ENCODE data around the gene COMMD1. TPM values are rescaled to one million over a fixed set of nuclear protein-coding genes. Genes with fewer than 3 reads are reported as not detected.

COMMD1 gene
- total and polyA plus RNA-seq, 3 donors from 2014 or later: 61.7 to 87.9 (median 85.2) TPM

DNA sequence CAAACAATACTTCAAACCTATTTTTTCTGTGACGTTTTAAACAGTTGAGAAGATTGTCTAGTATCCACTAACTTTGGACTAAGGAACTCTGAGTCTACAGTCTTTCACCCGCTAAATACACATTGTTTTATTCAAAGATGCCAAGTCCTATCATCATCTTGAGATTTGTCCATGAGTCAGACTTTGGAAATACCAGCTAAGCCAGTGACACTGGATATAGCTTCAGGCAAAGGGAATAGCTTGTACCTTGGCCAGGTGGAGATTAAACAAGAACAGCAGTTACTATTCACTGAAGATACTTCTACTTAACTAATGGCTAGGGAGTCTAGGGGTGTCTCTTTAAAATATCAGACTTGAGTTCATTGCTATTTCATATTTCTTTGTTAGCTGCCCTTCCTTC lies 137.5 kb downstream of the COMMD1 start:
- no peak for DNase-seq
- no peak overlapping the region for H3K27ac ChIP-seq
- TF ChIP-seq, protein P1, sequence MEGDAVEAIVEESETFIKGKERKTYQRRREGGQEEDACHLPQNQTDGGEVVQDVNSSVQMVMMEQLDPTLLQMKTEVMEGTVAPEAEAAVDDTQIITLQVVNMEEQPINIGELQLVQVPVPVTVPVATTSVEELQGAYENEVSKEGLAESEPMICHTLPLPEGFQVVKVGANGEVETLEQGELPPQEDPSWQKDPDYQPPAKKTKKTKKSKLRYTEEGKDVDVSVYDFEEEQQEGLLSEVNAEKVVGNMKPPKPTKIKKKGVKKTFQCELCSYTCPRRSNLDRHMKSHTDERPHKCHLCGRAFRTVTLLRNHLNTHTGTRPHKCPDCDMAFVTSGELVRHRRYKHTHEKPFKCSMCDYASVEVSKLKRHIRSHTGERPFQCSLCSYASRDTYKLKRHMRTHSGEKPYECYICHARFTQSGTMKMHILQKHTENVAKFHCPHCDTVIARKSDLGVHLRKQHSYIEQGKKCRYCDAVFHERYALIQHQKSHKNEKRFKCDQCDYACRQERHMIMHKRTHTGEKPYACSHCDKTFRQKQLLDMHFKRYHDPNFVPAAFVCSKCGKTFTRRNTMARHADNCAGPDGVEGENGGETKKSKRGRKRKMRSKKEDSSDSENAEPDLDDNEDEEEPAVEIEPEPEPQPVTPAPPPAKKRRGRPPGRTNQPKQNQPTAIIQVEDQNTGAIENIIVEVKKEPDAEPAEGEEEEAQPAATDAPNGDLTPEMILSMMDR (IDR thresholded peaks at IDR 0.05): no peak
- TF ChIP-seq POLR2A (IDR thresholded peaks at IDR 0.05): no peak
- H3K27me3 ChIP-seq: no peaks in the 10 kb centered on the region
- H3K36me3 ChIP-seq (ENCODE audit: low read depth, missing control alignments): no peaks in the 10 kb centered on the region
- no peaks in the 10 kb centered on the region for H3K4me1 ChIP-seq
- no peak overlapping the region for H3K4me3 ChIP-seq
- 79 to 80% methylated on average over 2 of the region's 2 CpGs for WGBS, 2 donors
- intact Hi-C loops (cut with DNase I; ENCODE audit: low total_unique reads): no loop called here
- no peaks in the 10 kb centered on the region for H3K9me3 ChIP-seq

- H3K36me3 ChIP-seq (ENCODE audit: low read depth, missing control alignments): no peaks in the 10 kb centered on the region
- H3K27me3 ChIP-seq: no peaks in the 10 kb centered on the region
- no peaks in the 10 kb centered on the region for H3K4me1 ChIP-seq
- H3K27ac ChIP-seq: no peak overlapping the region
- intact Hi-C loops (cut with DNase I; ENCODE audit: low total_unique reads): no loop called here
- no peak for DNase-seq
- H3K9me3 ChIP-seq: no peaks in the 10 kb centered on the region
- H3K4me3 ChIP-seq: no peak overlapping the region
- WGBS, 2 donors: 94% methylated on average over 3 of the region's 3 CpGs
- TF ChIP-seq, protein P1 (IDR thresholded peaks at IDR 0.05): no peak
- no peak for TF ChIP-seq POLR2A (IDR thresholded peaks at IDR 0.05)
These were observed 139.6 kb downstream of the COMMD1 start for GRCh38 chr2:62045017-62045543.

DNA sequence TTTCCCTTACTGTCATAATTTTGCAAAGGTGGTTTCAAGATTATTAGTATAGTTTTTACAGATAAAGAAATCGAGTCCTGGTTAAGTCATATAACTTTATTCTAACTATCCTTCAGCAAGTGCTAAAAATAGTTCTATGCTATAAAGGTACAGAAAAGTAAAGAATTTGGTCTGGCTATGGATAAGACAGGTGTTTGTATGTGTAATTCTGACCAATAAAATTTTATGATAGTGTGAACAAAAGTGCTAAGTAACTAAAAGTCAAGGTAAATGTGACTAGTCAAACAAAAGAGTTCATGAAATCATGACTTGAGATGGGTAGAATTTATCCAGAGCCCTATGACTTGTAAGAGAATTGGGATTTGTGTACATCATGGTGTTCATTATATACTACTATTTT lies 140.7 kb downstream of the COMMD1 start:
- DNase-seq: no peak
- H3K36me3 ChIP-seq (ENCODE audit: low read depth, missing control alignments): no peaks in the 10 kb centered on the region
- intact Hi-C loops (cut with DNase I; ENCODE audit: low total_unique reads): no loop called here
- H3K9me3 ChIP-seq: no peaks in the 10 kb centered on the region
- H3K4me3 ChIP-seq: no peak overlapping the region
- no peak overlapping the region for H3K27ac ChIP-seq
- 86 to 89% methylated on average over 1 of the region's 1 CpG for WGBS, 2 donors
- no peaks in the 10 kb centered on the region for H3K27me3 ChIP-seq
- TF ChIP-seq, protein P1 (IDR thresholded peaks at IDR 0.05): no peak
- TF ChIP-seq POLR2A (IDR thresholded peaks at IDR 0.05): no peak
- H3K4me1 ChIP-seq: no peaks in the 10 kb centered on the region

- 38 to 51% methylated on average over 2 of the region's 2 CpGs for WGBS, 2 donors
- no peaks in the 10 kb centered on the region for H3K4me1 ChIP-seq
These were observed 145.1 kb downstream of the COMMD1 start for GRCh38 chr2:62050456-62051045.

More at GRCh38 chr2:62050456-62051045, 145.1 kb downstream of the COMMD1 start:
- Histone ChIP-seq H3K4me3 (no peak overlapping the region), H3K9me3 (no peaks in the 10 kb centered on the region), H3K27ac (no peak overlapping the region), H3K27me3 (no peaks in the 10 kb centered on the region), H3K36me3 (ENCODE audit: low read depth, missing control alignments) (no peaks in the 10 kb centered on the region)
- intact Hi-C loops (cut with DNase I; ENCODE audit: low total_unique reads): no loop called here
- DNase-seq: no peak
- TF ChIP-seq POLR2A (IDR thresholded peaks at IDR 0.05): no peak
- TF ChIP-seq, protein P1 (IDR thresholded peaks at IDR 0.05): no peak
